ENCODE results near the gene TSHR. TPM values are rescaled to one million over a fixed set of nuclear protein-coding genes. Genes with fewer than 3 reads are reported as not detected.
A peak's percentile ranks its signal among the peaks of the same experiment; 100 is the strongest.

Gene TSHR
- total RNA-seq, 1 experiment from 2014 or later = not detected

DNA sequence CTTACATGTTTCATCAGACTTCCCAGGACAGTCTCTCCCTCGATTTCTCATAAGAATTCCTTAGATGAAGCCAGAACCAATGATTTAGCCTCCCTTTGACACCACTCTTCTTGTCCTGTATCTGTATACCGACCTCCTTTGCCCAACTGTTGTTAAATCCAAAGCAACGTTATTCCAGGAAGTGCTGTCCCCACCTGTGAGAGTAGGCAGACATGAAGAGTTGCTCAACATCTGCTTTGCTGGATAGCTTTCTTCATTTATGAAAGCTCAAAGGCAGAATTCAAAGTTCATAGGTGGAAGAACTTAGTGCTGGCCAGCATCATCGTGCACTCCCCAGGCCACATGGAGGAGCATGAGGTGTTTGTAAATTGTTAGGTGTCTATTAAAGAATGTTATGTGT, 209.8 kb downstream of the TSHR start:
- Histone ChIP-seq H3K27me3 (ENCODE audit: low read length) (no peaks in the 10 kb centered on the region), H3K36me3 (ENCODE audit: low read depth, low read length) (no peaks in the 10 kb centered on the region), H2AFZ (ENCODE audit: low read length) (no peak overlapping the region), H3K4me3 (ENCODE audit: low read length) (no peak overlapping the region), H3K9me3 (ENCODE audit: low read length) (no peaks in the 10 kb centered on the region), H3K79me2 (ENCODE audit: low read length) (no peaks in the 10 kb centered on the region), H3F3A (ENCODE audit: low read length, unreplicated experiment) (no peaks in the 10 kb centered on the region), H3K9me2 (replicated peaks; ENCODE audit: low read length) (no peaks in the 10 kb centered on the region), H3K4me1 (ENCODE audit: insufficient read depth, low read length) (peaks cover 10% of the 10 kb centered on the region), H3K9ac (ENCODE audit: low read length) (no peak overlapping the region), H3K27ac (ENCODE audit: low read length) (no peak overlapping the region), H4K20me1 (ENCODE audit: low read length) (no peaks in the 10 kb centered on the region), H3K4me2 (ENCODE audit: low read length) (no peak overlapping the region)
- POLR2A ChIA-PET (ENCODE audit: unreplicated experiment) = no interaction called here
- TF ChIP-seq EZH2 (IDR thresholded peaks at IDR 0.05; ENCODE audit: low read length, unreplicated experiment) = no peak
- TF ChIP-seq, protein P1, sequence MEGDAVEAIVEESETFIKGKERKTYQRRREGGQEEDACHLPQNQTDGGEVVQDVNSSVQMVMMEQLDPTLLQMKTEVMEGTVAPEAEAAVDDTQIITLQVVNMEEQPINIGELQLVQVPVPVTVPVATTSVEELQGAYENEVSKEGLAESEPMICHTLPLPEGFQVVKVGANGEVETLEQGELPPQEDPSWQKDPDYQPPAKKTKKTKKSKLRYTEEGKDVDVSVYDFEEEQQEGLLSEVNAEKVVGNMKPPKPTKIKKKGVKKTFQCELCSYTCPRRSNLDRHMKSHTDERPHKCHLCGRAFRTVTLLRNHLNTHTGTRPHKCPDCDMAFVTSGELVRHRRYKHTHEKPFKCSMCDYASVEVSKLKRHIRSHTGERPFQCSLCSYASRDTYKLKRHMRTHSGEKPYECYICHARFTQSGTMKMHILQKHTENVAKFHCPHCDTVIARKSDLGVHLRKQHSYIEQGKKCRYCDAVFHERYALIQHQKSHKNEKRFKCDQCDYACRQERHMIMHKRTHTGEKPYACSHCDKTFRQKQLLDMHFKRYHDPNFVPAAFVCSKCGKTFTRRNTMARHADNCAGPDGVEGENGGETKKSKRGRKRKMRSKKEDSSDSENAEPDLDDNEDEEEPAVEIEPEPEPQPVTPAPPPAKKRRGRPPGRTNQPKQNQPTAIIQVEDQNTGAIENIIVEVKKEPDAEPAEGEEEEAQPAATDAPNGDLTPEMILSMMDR (conservative IDR thresholded peaks at IDR 0.05; ENCODE audit: low read depth, low read length) = no peak
- TF ChIP-seq EZH2phosphoT487 (IDR thresholded peaks at IDR 0.05; ENCODE audit: borderline replicate concordance, low read length) = no peak
- BruUV-seq (replicated peaks) = no TSS peak
- ATAC-seq = no peak
- CTCF ChIA-PET = no interaction called here
- intact Hi-C loops (cut with micrococcal nuclease) = no loop called here
- no peak for DNase-seq

GRCh38 chr14:81166121-81166520, 210.7 kb downstream of the TSHR start:
- TF ChIP-seq EZH2phosphoT487 (IDR thresholded peaks at IDR 0.05; ENCODE audit: borderline replicate concordance, low read length) = no peak
- no peak for TF ChIP-seq EZH2 (IDR thresholded peaks at IDR 0.05; ENCODE audit: low read length, unreplicated experiment)
- TF ChIP-seq, protein P1 (conservative IDR thresholded peaks at IDR 0.05; ENCODE audit: low read depth, low read length) = no peak
- CTCF ChIA-PET = no interaction called here
- no peaks in the 10 kb centered on the region for H3K9me2 ChIP-seq (replicated peaks; ENCODE audit: low read length)

DNA sequence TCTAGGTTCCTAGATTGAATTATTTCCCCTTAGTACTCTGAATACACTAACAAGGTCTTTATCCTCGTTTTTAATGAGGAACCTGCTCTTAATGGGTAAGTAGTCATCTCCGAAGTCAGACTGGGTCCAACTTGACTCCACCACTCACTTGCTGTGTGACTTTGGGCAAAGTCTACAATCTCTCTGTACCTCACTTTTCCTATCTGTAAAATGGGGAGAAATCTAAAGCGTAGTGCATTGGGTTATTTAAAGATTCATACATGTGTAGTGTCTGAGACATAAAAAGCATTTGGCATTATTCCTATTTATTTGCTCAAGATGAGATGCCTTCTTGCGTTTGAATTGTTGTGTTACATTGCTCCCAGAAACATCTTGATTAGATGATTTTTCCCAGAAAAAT, 213.8 kb downstream of the TSHR start:
- intact Hi-C loops (cut with micrococcal nuclease) = no loop called here
- no peaks in the 10 kb centered on the region for H4K20me1 ChIP-seq (ENCODE audit: low read length)
- H3K9me3 ChIP-seq (ENCODE audit: low read length) = no peaks in the 10 kb centered on the region
- ATAC-seq (no peak), DNase-seq (no peak)
- H3K4me1 ChIP-seq (ENCODE audit: insufficient read depth, low read length) = peaks cover 14% of the 10 kb centered on the region
- no peaks in the 10 kb centered on the region for H3K36me3 ChIP-seq (ENCODE audit: low read depth, low read length)
- H3K4me2 ChIP-seq (ENCODE audit: low read length) = peak overlapping the region; percentile 100
- H3K27me3 ChIP-seq (ENCODE audit: low read length) = no peaks in the 10 kb centered on the region
- H2AFZ ChIP-seq (ENCODE audit: low read length) = peak overlapping the region; percentile 97
- H3K27ac ChIP-seq (ENCODE audit: low read length) = no peak overlapping the region
- ChIA-PET POLR2A (ENCODE audit: unreplicated experiment) (no interaction called here), CTCF (no interaction called here)
- TF ChIP-seq EZH2phosphoT487 (IDR thresholded peaks at IDR 0.05; ENCODE audit: borderline replicate concordance, low read length) = no peak
- TF ChIP-seq, protein P1 (conservative IDR thresholded peaks at IDR 0.05; ENCODE audit: low read depth, low read length) = no peak
- no peak for TF ChIP-seq EZH2 (IDR thresholded peaks at IDR 0.05; ENCODE audit: low read length, unreplicated experiment)
- no peaks in the 10 kb centered on the region for H3F3A ChIP-seq (ENCODE audit: low read length, unreplicated experiment)
- BruUV-seq (replicated peaks) = no TSS peak
- no peaks in the 10 kb centered on the region for H3K9me2 ChIP-seq (replicated peaks; ENCODE audit: low read length)
- H3K4me3 ChIP-seq (ENCODE audit: low read length) = peak overlapping the region; percentile 92
- peak overlapping the region; percentile 87 for H3K9ac ChIP-seq (ENCODE audit: low read length)
- no peaks in the 10 kb centered on the region for H3K79me2 ChIP-seq (ENCODE audit: low read length)

More at GRCh38 chr14:81166121-81166520, 210.7 kb downstream of the TSHR start:
- H3K4me1 ChIP-seq (ENCODE audit: insufficient read depth, low read length) = peaks cover 14% of the 10 kb centered on the region
- BruUV-seq (replicated peaks) = no TSS peak
- POLR2A ChIA-PET (ENCODE audit: unreplicated experiment) = no interaction called here
- DNase-seq (no peak), ATAC-seq (no peak)
- no peaks in the 10 kb centered on the region for H3K36me3 ChIP-seq (ENCODE audit: low read depth, low read length)
- H4K20me1 ChIP-seq (ENCODE audit: low read length) = no peaks in the 10 kb centered on the region
- H3K4me2 ChIP-seq (ENCODE audit: low read length) = no peak overlapping the region
- no peaks in the 10 kb centered on the region for H3K79me2 ChIP-seq (ENCODE audit: low read length)
- H3K4me3 ChIP-seq (ENCODE audit: low read length) = no peak overlapping the region
- H3K27ac ChIP-seq (ENCODE audit: low read length) = no peak overlapping the region
- no peaks in the 10 kb centered on the region for H3K27me3 ChIP-seq (ENCODE audit: low read length)
- intact Hi-C loops (cut with micrococcal nuclease) = no loop called here
- no peak overlapping the region for H2AFZ ChIP-seq (ENCODE audit: low read length)
- H3K9ac ChIP-seq (ENCODE audit: low read length) = no peak overlapping the region
- no peaks in the 10 kb centered on the region for H3F3A ChIP-seq (ENCODE audit: low read length, unreplicated experiment)
- no peaks in the 10 kb centered on the region for H3K9me3 ChIP-seq (ENCODE audit: low read length)
